ENCODE measurements around the gene OLIG3.
A peak's percentile ranks its signal among the peaks of the same experiment; 100 is the strongest.

OLIG3 gene

DNA sequence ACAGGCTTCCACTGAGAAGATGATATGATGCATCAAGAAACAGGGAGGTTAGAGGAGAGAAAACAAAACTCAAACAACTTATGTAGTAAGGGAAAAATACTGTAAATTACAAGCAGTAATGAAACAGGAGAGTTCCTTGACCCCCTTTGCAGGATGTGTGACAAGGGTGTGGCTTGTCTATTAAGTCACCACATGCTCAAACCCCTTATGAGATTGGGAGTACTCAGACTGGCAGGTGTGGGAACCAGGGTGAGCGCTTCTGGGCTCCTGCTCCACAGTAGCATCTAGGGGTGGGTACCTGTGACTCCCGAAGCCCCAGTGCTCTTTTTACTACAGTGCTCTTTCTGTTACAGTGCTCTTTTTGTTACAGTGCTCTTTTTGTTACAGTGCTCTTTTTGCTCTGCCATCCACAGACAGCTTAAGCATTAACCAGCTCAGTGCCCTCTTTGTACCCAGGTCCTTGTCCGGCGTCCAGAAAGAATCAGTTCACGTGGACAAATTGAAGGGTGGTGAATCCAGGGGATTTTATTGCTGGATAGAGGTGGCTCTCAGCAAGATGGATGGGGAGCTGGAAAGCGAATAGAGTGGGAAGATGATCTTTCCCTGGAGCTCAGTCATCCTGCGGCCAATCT lies 28.7 kb downstream of the OLIG3 start:
- DNase-seq, result no peak

DNA sequence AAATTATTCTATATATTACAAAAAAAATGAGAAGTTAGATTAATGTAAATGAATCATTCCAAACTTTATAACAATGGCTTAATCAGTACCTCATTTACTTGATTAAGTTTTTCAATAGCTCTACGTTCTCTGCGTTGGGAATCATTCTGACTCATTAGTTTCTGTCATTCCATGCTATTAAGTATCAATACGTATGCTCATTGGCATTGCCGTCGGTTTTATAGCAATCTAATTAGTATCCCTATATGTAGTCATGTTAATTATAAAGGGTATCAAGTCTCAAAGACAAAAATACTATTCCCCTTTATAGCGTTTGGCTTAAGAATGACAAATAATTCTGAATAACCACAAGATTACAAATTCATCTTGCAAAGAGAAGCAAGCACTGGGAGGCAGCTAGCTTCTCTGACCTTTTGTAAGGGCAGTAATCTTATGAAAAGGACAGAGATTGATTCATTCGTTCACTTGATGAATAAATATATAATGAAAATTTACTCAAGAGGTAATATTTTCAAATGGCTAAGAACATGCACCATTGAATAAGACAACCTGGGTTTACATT lies 41.8 kb downstream of the OLIG3 start:
- DNase-seq, result peak; percentile 21

DNA sequence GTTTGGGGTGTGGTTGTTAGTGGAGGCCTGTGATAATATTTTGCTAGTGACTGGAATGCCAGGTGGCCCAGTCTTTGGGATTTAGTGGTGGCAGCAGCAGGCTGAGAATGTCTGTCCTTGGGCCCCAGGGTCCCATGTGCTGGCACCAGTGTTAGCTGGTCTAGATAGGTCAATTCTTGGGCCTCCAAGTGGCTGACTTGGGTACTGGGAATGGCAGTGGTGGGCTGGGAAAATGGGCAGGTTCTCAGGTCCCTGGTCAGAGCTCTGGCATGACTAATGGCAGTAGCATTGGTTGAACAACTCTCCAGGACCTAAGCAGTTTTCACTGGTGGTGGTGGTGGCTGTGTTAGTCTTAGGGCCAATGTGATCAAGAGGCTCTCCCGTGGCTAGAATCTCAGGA lies 50.3 kb downstream of the OLIG3 start:
- no peak for DNase-seq
